ENCODE results near the gene ZCCHC7.
"Not testable (repeated sequence)": the region's sequence is repeated elsewhere in the genome, so short reads cannot be mapped to it uniquely, and the experiment has no call there.

The ZCCHC7 gene

DNA sequence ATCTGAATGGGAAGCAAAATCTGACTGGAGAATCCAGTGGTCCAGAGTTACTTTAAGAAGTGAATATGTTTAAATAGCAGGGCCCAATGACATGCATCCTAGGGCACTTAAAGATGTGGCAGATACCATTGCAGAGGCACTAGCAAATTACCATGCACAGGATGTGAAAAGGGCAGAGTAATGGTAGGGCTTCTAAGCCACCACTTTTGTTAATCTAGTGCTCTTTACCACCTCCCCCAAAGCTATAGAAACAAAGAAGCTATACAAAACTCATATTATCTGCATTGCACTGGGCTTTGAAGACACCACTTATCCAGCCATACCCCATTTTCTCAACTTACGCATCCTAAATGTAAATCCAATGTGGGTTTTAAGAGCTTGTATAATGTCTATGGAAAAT, 81.2 kb downstream of the ZCCHC7 start:
- Histone ChIP-seq H3K4me3 (ENCODE audit: low read length, poor library complexity, severe bottlenecking) (peak overlapping the region; percentile 23), H3F3A (ENCODE audit: low read depth) (peaks cover 18% of the 10 kb centered on the region), H3K4me2 (ENCODE audit: low read depth, low read length, poor library complexity, severe bottlenecking) (peak overlapping the region; percentile 63), H3K4me1 (ENCODE audit: insufficient read depth, low read length, poor library complexity, severe bottlenecking) (peaks cover 49% of the 10 kb centered on the region), H3K9me2 (replicated peaks; ENCODE audit: low read depth, low read length) (no peaks in the 10 kb centered on the region), H2AFZ (ENCODE audit: low read length) (no peak overlapping the region), H4K20me1 (ENCODE audit: insufficient read depth, low read length, poor library complexity, severe bottlenecking) (no peaks in the 10 kb centered on the region), H3K36me3 (ENCODE audit: insufficient read depth, low read length) (peaks cover 4% of the 10 kb centered on the region; the same call in 1 of the 2 replicates), H3K27me3 (ENCODE audit: insufficient read depth, low read length, poor library complexity, severe bottlenecking) (no peaks in the 10 kb centered on the region), H3K9ac (ENCODE audit: low read depth, low read length, poor library complexity, severe bottlenecking) (peak overlapping the region; percentile 43), H3K79me2 (ENCODE audit: insufficient read depth, low read length) (peaks cover 42% of the 10 kb centered on the region), H3K9me3 (ENCODE audit: insufficient read depth, low read depth, low read length) (no peaks in the 10 kb centered on the region)
- TF ChIP-seq, protein P1, sequence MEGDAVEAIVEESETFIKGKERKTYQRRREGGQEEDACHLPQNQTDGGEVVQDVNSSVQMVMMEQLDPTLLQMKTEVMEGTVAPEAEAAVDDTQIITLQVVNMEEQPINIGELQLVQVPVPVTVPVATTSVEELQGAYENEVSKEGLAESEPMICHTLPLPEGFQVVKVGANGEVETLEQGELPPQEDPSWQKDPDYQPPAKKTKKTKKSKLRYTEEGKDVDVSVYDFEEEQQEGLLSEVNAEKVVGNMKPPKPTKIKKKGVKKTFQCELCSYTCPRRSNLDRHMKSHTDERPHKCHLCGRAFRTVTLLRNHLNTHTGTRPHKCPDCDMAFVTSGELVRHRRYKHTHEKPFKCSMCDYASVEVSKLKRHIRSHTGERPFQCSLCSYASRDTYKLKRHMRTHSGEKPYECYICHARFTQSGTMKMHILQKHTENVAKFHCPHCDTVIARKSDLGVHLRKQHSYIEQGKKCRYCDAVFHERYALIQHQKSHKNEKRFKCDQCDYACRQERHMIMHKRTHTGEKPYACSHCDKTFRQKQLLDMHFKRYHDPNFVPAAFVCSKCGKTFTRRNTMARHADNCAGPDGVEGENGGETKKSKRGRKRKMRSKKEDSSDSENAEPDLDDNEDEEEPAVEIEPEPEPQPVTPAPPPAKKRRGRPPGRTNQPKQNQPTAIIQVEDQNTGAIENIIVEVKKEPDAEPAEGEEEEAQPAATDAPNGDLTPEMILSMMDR (conservative IDR thresholded peaks at IDR 0.05; ENCODE audit: low read length): no peak
- no peak for TF ChIP-seq EZH2phosphoT487 (IDR thresholded peaks at IDR 0.05; ENCODE audit: borderline replicate concordance)

DNA sequence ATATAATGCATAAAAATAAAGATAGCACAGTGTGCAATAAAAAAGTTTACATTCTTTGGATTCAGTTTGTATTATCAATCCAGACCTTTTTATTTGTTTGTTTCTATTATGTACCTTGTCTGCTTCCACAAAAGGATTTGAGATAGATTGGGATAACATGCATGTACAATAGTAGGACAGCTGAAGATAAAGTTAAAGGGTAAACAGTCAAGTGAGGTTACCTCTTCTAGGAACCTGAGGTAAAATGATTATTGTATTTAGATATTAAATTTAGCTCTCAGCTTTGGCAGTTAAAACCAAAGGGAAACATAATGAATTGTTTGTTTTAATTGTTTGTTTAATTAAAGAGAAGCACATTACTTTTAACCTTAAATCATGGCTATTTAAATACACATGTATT, 81.7 kb downstream of the ZCCHC7 start:
- peaks cover 4% of the 10 kb centered on the region; the same call in 1 of the 2 replicates for H3K36me3 ChIP-seq (ENCODE audit: insufficient read depth, low read length)
- peaks cover 18% of the 10 kb centered on the region for H3F3A ChIP-seq (ENCODE audit: low read depth)
- peak overlapping the region; percentile 63 for H3K4me2 ChIP-seq (ENCODE audit: low read depth, low read length, poor library complexity, severe bottlenecking)
- peaks cover 48% of the 10 kb centered on the region for H3K79me2 ChIP-seq (ENCODE audit: insufficient read depth, low read length)
- peaks cover 48% of the 10 kb centered on the region for H3K4me1 ChIP-seq (ENCODE audit: insufficient read depth, low read length, poor library complexity, severe bottlenecking)
- H3K27me3 ChIP-seq (ENCODE audit: insufficient read depth, low read length, poor library complexity, severe bottlenecking): no peaks in the 10 kb centered on the region
- no peaks in the 10 kb centered on the region for H4K20me1 ChIP-seq (ENCODE audit: insufficient read depth, low read length, poor library complexity, severe bottlenecking)
- peak overlapping the region; percentile 27 for H3K9ac ChIP-seq (ENCODE audit: low read depth, low read length, poor library complexity, severe bottlenecking)
- no peaks in the 10 kb centered on the region for H3K9me2 ChIP-seq (replicated peaks; ENCODE audit: low read depth, low read length)
- H3K9me3 ChIP-seq (ENCODE audit: insufficient read depth, low read depth, low read length): no peaks in the 10 kb centered on the region
- no peak overlapping the region for H2AFZ ChIP-seq (ENCODE audit: low read length)
- peak overlapping the region; percentile 23 for H3K4me3 ChIP-seq (ENCODE audit: low read length, poor library complexity, severe bottlenecking)
- no peak for TF ChIP-seq EZH2phosphoT487 (IDR thresholded peaks at IDR 0.05; ENCODE audit: borderline replicate concordance)
- TF ChIP-seq, protein P1 (conservative IDR thresholded peaks at IDR 0.05; ENCODE audit: low read length): no peak

DNA sequence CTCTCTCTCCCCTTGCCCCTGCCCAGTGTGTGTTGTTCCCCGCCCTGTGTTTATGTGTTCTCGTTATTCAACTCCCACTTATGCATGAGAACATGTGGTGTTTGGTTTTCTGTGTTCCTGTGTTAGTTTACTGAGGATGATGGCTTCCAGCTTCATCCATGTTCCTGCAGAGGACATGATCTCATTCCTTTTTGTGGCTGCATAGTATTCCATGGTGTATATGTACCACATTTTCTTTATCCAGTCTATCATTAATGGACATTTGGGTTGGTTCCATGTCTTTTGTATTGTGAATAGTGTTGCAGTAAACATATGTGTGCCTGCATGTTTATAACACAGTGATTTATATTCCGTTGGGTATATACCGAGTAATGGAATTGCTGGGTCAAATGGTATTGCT, 83.1 kb downstream of the ZCCHC7 start:
- H4K20me1 ChIP-seq (ENCODE audit: insufficient read depth, low read length, poor library complexity, severe bottlenecking); H3K9ac ChIP-seq (ENCODE audit: low read depth, low read length, poor library complexity, severe bottlenecking); H3K27me3 ChIP-seq (ENCODE audit: insufficient read depth, low read length, poor library complexity, severe bottlenecking); H2AFZ ChIP-seq (ENCODE audit: low read length); H3K4me2 ChIP-seq (ENCODE audit: low read depth, low read length, poor library complexity, severe bottlenecking); H3K36me3 ChIP-seq (ENCODE audit: insufficient read depth, low read length); H3K4me3 ChIP-seq (ENCODE audit: low read length, poor library complexity, severe bottlenecking); H3K9me3 ChIP-seq (ENCODE audit: insufficient read depth, low read depth, low read length); H3K9me2 ChIP-seq (replicated peaks; ENCODE audit: low read depth, low read length); H3F3A ChIP-seq (ENCODE audit: low read depth): not testable (repeated sequence)
- Histone ChIP-seq H3K79me2 (ENCODE audit: insufficient read depth, low read length) (peaks cover 55% of the 10 kb centered on the region), H3K4me1 (ENCODE audit: insufficient read depth, low read length, poor library complexity, severe bottlenecking) (peaks cover 35% of the 10 kb centered on the region)

DNA sequence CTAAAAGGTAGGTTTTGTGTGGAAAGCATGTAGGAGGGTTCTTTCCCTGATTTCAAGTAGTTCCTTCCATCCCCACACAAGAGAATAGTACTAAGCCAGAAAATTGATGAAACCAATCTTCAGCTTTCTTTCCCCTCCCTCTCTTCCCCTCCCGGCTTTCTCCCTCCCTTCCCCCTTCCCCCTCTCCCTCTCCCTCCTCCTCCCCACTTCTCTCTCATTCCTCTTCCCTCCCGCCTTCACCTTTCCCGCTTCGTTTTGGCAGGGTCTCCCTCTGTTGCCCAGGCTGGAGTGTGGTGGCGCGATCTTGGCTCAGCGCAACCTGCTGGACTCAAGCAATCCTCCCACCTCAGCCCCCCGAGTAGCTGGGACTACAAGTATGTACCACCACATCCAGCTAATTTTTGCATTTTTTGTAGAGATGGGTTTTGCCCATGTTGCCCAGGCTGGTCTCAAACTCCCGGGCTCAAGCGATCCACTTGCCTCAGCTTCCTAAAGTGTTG, 85.8 kb downstream of the ZCCHC7 start:
- Histone ChIP-seq H3F3A (ENCODE audit: low read depth) (peaks cover 2% of the 10 kb centered on the region; the same call in 1 of the 2 replicates), H3K36me3 (ENCODE audit: insufficient read depth, low read length) (peaks cover 7% of the 10 kb centered on the region), H4K20me1 (ENCODE audit: insufficient read depth, low read length, poor library complexity, severe bottlenecking) (no peaks in the 10 kb centered on the region), H3K9ac (ENCODE audit: low read depth, low read length, poor library complexity, severe bottlenecking) (no peak overlapping the region), H3K79me2 (ENCODE audit: insufficient read depth, low read length) (peaks cover 52% of the 10 kb centered on the region), H3K27me3 (ENCODE audit: insufficient read depth, low read length, poor library complexity, severe bottlenecking) (no peaks in the 10 kb centered on the region), H3K4me3 (ENCODE audit: low read length, poor library complexity, severe bottlenecking) (no peak overlapping the region), H3K4me1 (ENCODE audit: insufficient read depth, low read length, poor library complexity, severe bottlenecking) (peaks cover 31% of the 10 kb centered on the region), H3K9me3 (ENCODE audit: insufficient read depth, low read depth, low read length) (no peaks in the 10 kb centered on the region), H2AFZ (ENCODE audit: low read length) (no peak overlapping the region), H3K9me2 (replicated peaks; ENCODE audit: low read depth, low read length) (no peaks in the 10 kb centered on the region), H3K4me2 (ENCODE audit: low read depth, low read length, poor library complexity, severe bottlenecking) (no peak overlapping the region)
- TF ChIP-seq EZH2phosphoT487 (IDR thresholded peaks at IDR 0.05; ENCODE audit: borderline replicate concordance): no peak
- TF ChIP-seq, protein P1 (conservative IDR thresholded peaks at IDR 0.05; ENCODE audit: low read length): no peak

Data from Loucy (cell line).